ENCODE data around the gene FRY.

Gene FRY

DNA sequence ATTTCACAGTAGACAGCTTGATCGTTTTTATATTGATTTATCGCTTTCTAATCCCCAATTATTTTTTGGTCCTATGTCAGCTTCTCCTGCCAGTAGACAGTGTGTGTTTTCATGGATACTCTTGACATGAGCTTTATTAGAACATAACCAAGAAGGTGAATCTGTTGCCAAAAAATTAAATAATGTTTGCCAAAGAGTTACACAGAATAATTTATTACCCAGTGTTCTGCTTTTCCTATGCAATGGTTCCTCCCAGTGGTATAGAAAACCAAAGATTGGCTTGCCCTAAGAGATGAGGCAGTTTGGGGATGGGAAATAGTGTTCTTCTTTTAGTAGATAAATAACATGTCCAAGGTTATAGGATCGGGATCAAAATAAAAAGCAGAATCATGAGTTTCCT lies 8.5 kb upstream of the FRY start:
- no peak for DNase-seq (ENCODE audit: low read depth)
- TF ChIP-seq, protein P1, sequence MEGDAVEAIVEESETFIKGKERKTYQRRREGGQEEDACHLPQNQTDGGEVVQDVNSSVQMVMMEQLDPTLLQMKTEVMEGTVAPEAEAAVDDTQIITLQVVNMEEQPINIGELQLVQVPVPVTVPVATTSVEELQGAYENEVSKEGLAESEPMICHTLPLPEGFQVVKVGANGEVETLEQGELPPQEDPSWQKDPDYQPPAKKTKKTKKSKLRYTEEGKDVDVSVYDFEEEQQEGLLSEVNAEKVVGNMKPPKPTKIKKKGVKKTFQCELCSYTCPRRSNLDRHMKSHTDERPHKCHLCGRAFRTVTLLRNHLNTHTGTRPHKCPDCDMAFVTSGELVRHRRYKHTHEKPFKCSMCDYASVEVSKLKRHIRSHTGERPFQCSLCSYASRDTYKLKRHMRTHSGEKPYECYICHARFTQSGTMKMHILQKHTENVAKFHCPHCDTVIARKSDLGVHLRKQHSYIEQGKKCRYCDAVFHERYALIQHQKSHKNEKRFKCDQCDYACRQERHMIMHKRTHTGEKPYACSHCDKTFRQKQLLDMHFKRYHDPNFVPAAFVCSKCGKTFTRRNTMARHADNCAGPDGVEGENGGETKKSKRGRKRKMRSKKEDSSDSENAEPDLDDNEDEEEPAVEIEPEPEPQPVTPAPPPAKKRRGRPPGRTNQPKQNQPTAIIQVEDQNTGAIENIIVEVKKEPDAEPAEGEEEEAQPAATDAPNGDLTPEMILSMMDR (IDR thresholded peaks at IDR 0.05; ENCODE audit: low read depth, low read length, missing control alignments), result no peak
- in situ Hi-C loops (cut with HindIII; ENCODE audit: low sequenced_read_pairs), result no loop called here
- no peak overlapping the region for H3K4me3 ChIP-seq (ENCODE audit: low read depth, low read length)

- TF ChIP-seq, protein P1 (IDR thresholded peaks at IDR 0.05; ENCODE audit: low read depth, low read length, missing control alignments), result peak; percentile 41
Observed at GRCh38 chr13:32023698-32024097, 7.9 kb upstream of the FRY start.

GRCh38 chr13:32024750-32025149 lies 6.8 kb upstream of the FRY start:
- TF ChIP-seq, protein P1 (IDR thresholded peaks at IDR 0.05; ENCODE audit: low read depth, low read length, missing control alignments), result no peak
- H3K4me3 ChIP-seq (ENCODE audit: low read depth, low read length), result no peak overlapping the region
- no peak for DNase-seq (ENCODE audit: low read depth)
- in situ Hi-C loops (cut with HindIII; ENCODE audit: low sequenced_read_pairs), result loop anchor here (25.0 kb wide), 1 partner anchor 263 kb away; no protein-coding TSS in a partner anchor

More at GRCh38 chr13:32023698-32024097, 7.9 kb upstream of the FRY start:
- in situ Hi-C loops (cut with HindIII; ENCODE audit: low sequenced_read_pairs), result no loop called here
- no peak overlapping the region for H3K4me3 ChIP-seq (ENCODE audit: low read depth, low read length)
- DNase-seq (ENCODE audit: low read depth), result no peak

- H3K4me3 ChIP-seq (ENCODE audit: low read depth, low read length), result no peak overlapping the region
- TF ChIP-seq, protein P1 (IDR thresholded peaks at IDR 0.05; ENCODE audit: low read depth, low read length, missing control alignments), result no peak
- no peak for DNase-seq (ENCODE audit: low read depth)
- in situ Hi-C loops (cut with HindIII; ENCODE audit: low sequenced_read_pairs), result loop anchor here (25.0 kb wide), 1 partner anchor 262 kb away; no protein-coding TSS in a partner anchor
Observed at GRCh38 chr13:32025730-32026129, 5.8 kb upstream of the FRY start.

DNA sequence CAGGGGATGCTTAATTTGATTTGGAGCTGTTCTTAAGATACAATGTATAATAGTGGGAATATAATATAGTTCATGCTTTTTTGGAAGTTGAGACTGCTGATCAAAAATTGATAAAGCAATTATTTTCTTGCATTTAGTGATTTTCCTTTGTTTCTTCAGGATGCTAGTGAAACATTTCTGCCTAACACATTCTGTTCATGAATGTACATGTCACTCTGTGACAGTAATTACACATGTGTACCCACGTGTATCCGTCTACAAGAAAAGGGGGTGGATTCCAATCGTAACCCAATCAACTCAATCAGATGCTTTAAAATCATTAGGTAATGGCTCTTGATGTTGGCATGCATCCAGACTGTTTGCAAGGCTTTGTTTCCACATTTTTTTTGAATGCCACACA lies 5.0 kb upstream of the FRY start:
- no peak overlapping the region for H3K4me3 ChIP-seq (ENCODE audit: low read depth, low read length)
- TF ChIP-seq, protein P1 (IDR thresholded peaks at IDR 0.05; ENCODE audit: low read depth, low read length, missing control alignments), result no peak
- in situ Hi-C loops (cut with HindIII; ENCODE audit: low sequenced_read_pairs), result loop anchor here (25.0 kb wide), 1 partner anchor 261 kb away; no protein-coding TSS in a partner anchor
- DNase-seq (ENCODE audit: low read depth), result no peak

- TF ChIP-seq, protein P1 (IDR thresholded peaks at IDR 0.05; ENCODE audit: low read depth, low read length, missing control alignments), result no peak
- H3K4me3 ChIP-seq (ENCODE audit: low read depth, low read length), result no peak overlapping the region
- DNase-seq (ENCODE audit: low read depth), result no peak
- in situ Hi-C loops (cut with HindIII; ENCODE audit: low sequenced_read_pairs), result loop anchor here (25.0 kb wide), 1 partner anchor 259 kb away; no protein-coding TSS in a partner anchor
Observed at GRCh38 chr13:32028711-32029110, 2.9 kb upstream of the FRY start.

All from astrocyte of the cerebellum (primary cell).